Bronchial smooth muscle cell (primary cell): Measurements from ENCODE around the gene SLC30A3. TPM values are rescaled to one million over a fixed set of nuclear protein-coding genes. Genes with fewer than 3 reads are reported as not detected.

Experiments used
- total RNA-seq: library from RNA; depleted of rRNA; stranded (reverse); fragments of >200 nt; gene quantifications from 2 replicates; pipeline ENCODE4 v1.2.1, GENCODE V29; 2014

The SLC30A3 gene, protein sequence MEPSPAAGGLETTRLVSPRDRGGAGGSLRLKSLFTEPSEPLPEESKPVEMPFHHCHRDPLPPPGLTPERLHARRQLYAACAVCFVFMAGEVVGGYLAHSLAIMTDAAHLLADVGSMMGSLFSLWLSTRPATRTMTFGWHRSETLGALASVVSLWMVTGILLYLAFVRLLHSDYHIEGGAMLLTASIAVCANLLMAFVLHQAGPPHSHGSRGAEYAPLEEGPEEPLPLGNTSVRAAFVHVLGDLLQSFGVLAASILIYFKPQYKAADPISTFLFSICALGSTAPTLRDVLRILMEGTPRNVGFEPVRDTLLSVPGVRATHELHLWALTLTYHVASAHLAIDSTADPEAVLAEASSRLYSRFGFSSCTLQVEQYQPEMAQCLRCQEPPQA
- total RNA-seq: not detected in 2 replicates

GRCh38 chr2:27262379-27263286 lies at the start of gene SLC30A3:
Gene SLC30A3, minus strand, starts transcription at chr2:27263047. Its CDS starts 141 bp downstream, at chr2:27262906.

DNA sequence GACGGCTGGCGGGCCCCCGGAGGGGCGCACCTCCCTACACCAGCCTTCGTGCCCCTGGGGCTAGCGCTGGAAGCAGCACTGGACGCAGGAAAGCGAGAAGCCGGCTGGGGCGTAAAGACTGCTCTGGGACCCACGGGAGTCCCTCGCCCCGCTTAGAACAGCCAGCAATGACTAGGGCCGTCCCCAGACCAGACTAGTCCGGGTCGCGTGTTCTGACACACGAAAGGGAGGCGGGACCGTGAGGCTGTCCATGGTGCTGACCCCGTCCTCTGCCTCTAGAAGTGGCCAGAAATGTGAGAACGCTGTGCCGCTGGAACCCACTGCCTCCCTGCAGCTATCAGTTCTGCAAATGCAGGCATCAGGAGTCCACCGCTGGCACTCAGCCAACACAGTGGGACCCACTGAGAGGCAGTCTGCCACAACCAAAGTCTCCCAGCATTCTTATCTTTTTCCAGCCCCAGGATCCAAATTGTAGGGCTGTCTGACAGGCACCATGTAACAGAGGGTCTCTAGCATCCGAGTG lies 45.6 kb upstream of the SLC30A3 start, which contains the start of gene UCN:
TSS of gene UCN (minus strand) at position 87 of the 523 bp plus-strand sequence. CDS start 550 bp downstream, outside the sequence.

GRCh38 chr2:27281855-27282559 lies 19.2 kb upstream of the SLC30A3 start, which contains the start of gene TRIM54:
Gene TRIM54, plus strand, starts transcription at chr2:27282429. Its CDS starts 303 bp downstream, at chr2:27282732.

GRCh38 chr2:27275211-27276150 lies 12.6 kb upstream of the SLC30A3 start, which contains the start of gene DNAJC5G:
Gene DNAJC5G, plus strand, starts transcription at chr2:27275433. Its CDS starts 1,296 bp downstream, at chr2:27276729.

DNA sequence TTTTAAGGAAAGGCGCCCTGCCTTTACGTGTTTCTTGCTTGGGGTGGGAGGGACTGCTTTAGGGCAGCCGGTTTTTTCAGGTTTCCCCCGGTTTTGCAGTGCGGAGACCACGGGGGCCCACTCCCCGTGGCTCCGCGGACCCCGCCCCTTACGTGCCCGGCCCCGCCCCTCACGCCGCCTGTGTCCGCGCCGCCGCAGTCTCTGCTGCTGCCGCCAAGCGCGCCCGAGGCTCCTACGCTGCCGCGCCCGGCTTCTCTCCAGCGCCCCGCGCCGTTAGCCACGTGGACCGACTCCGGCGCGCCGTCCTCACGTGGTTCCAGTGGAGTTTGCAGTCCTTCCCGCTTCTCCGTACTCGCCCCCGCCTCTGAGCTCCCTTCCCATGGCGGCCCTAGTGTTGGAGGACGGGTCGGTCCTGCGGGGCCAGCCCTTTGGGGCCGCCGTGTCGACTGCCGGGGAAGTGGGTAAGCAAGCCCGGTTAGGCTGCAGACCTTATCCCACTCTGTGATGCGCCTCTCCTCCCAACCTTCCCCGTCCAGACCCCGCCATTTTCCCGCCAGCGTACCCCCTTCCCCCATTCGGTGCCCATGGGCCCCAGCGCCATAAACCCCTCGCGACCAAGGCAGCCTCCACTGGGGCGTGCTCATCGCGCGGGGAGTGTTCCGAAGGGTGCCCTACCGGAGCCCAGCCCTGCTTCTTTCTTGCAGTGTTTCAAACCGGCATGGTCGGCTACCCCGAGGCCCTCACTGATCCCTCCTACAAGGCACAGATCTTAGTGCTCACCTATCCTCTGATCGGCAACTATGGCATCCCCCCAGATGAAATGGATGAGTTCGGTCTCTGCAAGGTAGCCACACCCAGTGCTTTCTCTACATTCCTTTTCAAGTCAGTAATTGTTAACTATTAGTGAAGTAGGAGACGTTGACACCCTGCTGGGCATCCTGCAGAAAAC lies 45.4 kb downstream of the SLC30A3 start, which contains the start of gene CAD:
TSS of gene CAD (plus strand) at position 197 of the 949 bp plus-strand sequence. CDS start at position 380, 183 bp downstream.

GRCh38 chr2:27211943-27212625 lies 50.8 kb downstream of the SLC30A3 start, which contains the start of the genes ATRAID and SLC5A6:
Gene ATRAID, plus strand, starts transcription at chr2:27212041. Its CDS starts 328 bp downstream, at chr2:27212369.
Gene SLC5A6, minus strand, starts transcription at chr2:27212268. Its CDS starts 4,618 bp downstream, at chr2:27207650.

Other genes starting within 250 kb of the SLC30A3 start
- 22.2 and 27.6 TPM in 2 replicates for gene TMEM214, start 230.1 kb downstream of the SLC30A3 start, total RNA-seq
- gene AGBL5, start 211.4 kb downstream of the SLC30A3 start, total RNA-seq: 18.1 and 20.3 TPM in 2 replicates
- gene OST4, start 191.4 kb downstream of the SLC30A3 start, total RNA-seq: 622 and 1,171 TPM in 2 replicates
- gene EMILIN1, start 184.4 kb downstream of the SLC30A3 start, total RNA-seq: 257 and 364 TPM in 2 replicates
- gene KHK, start 176.3 kb downstream of the SLC30A3 start, total RNA-seq: 0.32 and 1.3 TPM in 2 replicates
- 0.69 and 0.79 TPM in 2 replicates for gene CGREF1, start 143.9 kb downstream of the SLC30A3 start, total RNA-seq
- 0.16 TPM in 1 of 2 replicates, not detected in the other for gene ABHD1, start 139.2 kb downstream of the SLC30A3 start, total RNA-seq
- 40.7 TPM in 2 replicates for gene PREB, start 128.4 kb downstream of the SLC30A3 start, total RNA-seq
- not detected in 2 replicates for gene PRR30, start 123.6 kb downstream of the SLC30A3 start, total RNA-seq
- not detected in 2 replicates for gene TCF23, start 114.0 kb downstream of the SLC30A3 start, total RNA-seq
- gene ATRAID, start 51.0 kb downstream of the SLC30A3 start, total RNA-seq: 241 and 261 TPM in 2 replicates
- gene SLC5A6, start 50.8 kb downstream of the SLC30A3 start, total RNA-seq: 6.6 and 9.1 TPM in 2 replicates
- 21.9 and 22.9 TPM in 2 replicates for gene CAD, start 45.7 kb downstream of the SLC30A3 start, total RNA-seq
- gene DNAJC5G, start 12.4 kb upstream of the SLC30A3 start, total RNA-seq: not detected in 2 replicates
- gene TRIM54, start 19.4 kb upstream of the SLC30A3 start, total RNA-seq: 0.09 TPM in 1 of 2 replicates, not detected in the other
- gene UCN, start 45.4 kb upstream of the SLC30A3 start, total RNA-seq: 0.16 and 0.26 TPM in 2 replicates
- 73.6 and 79.1 TPM in 2 replicates for gene MPV17, start 60.0 kb upstream of the SLC30A3 start, total RNA-seq
- gene GTF3C2, start 93.7 kb upstream of the SLC30A3 start, total RNA-seq: 13.7 and 23.5 TPM in 2 replicates
- gene EIF2B4, start 107.3 kb upstream of the SLC30A3 start, total RNA-seq: 29.3 and 31.5 TPM in 2 replicates
- 121 and 127 TPM in 2 replicates for gene SNX17, start 107.6 kb upstream of the SLC30A3 start, total RNA-seq
- gene ZNF513, start 117.7 kb upstream of the SLC30A3 start, total RNA-seq: 5.3 and 6.6 TPM in 2 replicates
- 80.7 and 83.5 TPM in 2 replicates for gene PPM1G, start 146.5 kb upstream of the SLC30A3 start, total RNA-seq
- 90.0 and 94.5 TPM in 2 replicates for gene NRBP1, start 165.6 kb upstream of the SLC30A3 start, total RNA-seq
- 0.26 and 0.47 TPM in 2 replicates for gene KRTCAP3, start 179.3 kb upstream of the SLC30A3 start, total RNA-seq
- 32.3 and 51.1 TPM in 2 replicates for gene IFT172, start 226.7 kb upstream of the SLC30A3 start, total RNA-seq
- gene FNDC4, start 232.2 kb upstream of the SLC30A3 start, total RNA-seq: 15.2 and 19.4 TPM in 2 replicates
- gene GCKR, start 233.8 kb upstream of the SLC30A3 start, total RNA-seq: 0.16 TPM in 1 of 2 replicates, not detected in the other